ENCODE measurements around the gene ARHGAP31.

- TF ChIP-seq MXI1 (conservative IDR thresholded peaks at IDR 0.05; ENCODE audit: poor library complexity, severe bottlenecking) (no peak), CTCF (IDR thresholded peaks at IDR 0.05; ENCODE audit: poor library complexity, severe bottlenecking) (no peak), EP300 (conservative IDR thresholded peaks at IDR 0.05; ENCODE audit: poor library complexity, severe bottlenecking) (no peak), POLR2AphosphoS5 (IDR thresholded peaks at IDR 0.05) (no peak), EZH2 (IDR thresholded peaks at IDR 0.05; ENCODE audit: borderline replicate concordance, insufficient read depth, low read length, poor library complexity, severe bottlenecking) (no peak), TAF1 (IDR thresholded peaks at IDR 0.05; ENCODE audit: low read depth) (no peak), REST (IDR thresholded peaks at IDR 0.05; ENCODE audit: borderline replicate concordance) (no peak)
Measured at GRCh38 chr3:119443179-119443578, 149.0 kb downstream of the ARHGAP31 start.

Measured in neural cell (in vitro differentiated cells).